ENCODE data around the gene SYT10. TPM values are rescaled to one million over a fixed set of nuclear protein-coding genes. Genes with fewer than 3 reads are reported as not detected.

SYT10 gene
- not detected in 5 replicates for total RNA-seq (2022; extraction: Qiagen RNA extraction; ENCODE audit: low read depth)

GRCh38 chr12:33439587-33440011 lies at the start of gene SYT10:
SYT10 (minus strand) TSS chr12:33439819; CDS start chr12:33439522, 297 bp downstream.

